GM21528 (cell line): ENCODE measurements around the gene ITPKB.

Experiments used
- ATAC-seq: cut with Tn5 transposase; IDR thresholded peaks from one replicate; pipeline ENCODE4 v1.9.1; 2021; ENCODE audit warnings: mild to moderate bottlenecking, moderate library complexity; ENCODE audit not compliant: unreplicated experiment, low FRiP score

ITPKB gene

GRCh38 chr1:226688056-226688748, 50.9 kb downstream of the ITPKB start:
- no peak for ATAC-seq

GRCh38 chr1:226687426-226687825, 51.7 kb downstream of the ITPKB start:
- no peak for ATAC-seq

- ATAC-seq, result no peak
These were observed 52.3 kb downstream of the ITPKB start for GRCh38 chr1:226686440-226687425.

- ATAC-seq, result no peak
These were observed 53.8 kb downstream of the ITPKB start for GRCh38 chr1:226685196-226685820.

GRCh38 chr1:226684026-226684425, 55.1 kb downstream of the ITPKB start:
- ATAC-seq, result no peak

GRCh38 chr1:226682871-226683814, 55.9 kb downstream of the ITPKB start:
- ATAC-seq, result no peak

- ATAC-seq, result no peak
These were observed 57.2 kb downstream of the ITPKB start for GRCh38 chr1:226681652-226682493.

- no peak for ATAC-seq
These were observed 58.4 kb downstream of the ITPKB start for GRCh38 chr1:226680653-226681052.

GRCh38 chr1:226679853-226680516, 59.1 kb downstream of the ITPKB start:
- peak; percentile 51 for ATAC-seq

- ATAC-seq, result no peak
These were observed 59.8 kb downstream of the ITPKB start for GRCh38 chr1:226679262-226679661.

- no peak for ATAC-seq
These were observed 60.4 kb downstream of the ITPKB start for GRCh38 chr1:226678701-226679100.

- no peak for ATAC-seq
These were observed 60.8 kb downstream of the ITPKB start for GRCh38 chr1:226678251-226678650.

GRCh38 chr1:226677027-226678020, 61.8 kb downstream of the ITPKB start:
- peak; percentile 33 for ATAC-seq

GRCh38 chr1:226676381-226676780, 62.7 kb downstream of the ITPKB start:
- no peak for ATAC-seq

- ATAC-seq, result no peak
These were observed 63.2 kb downstream of the ITPKB start for GRCh38 chr1:226675715-226676357.

- ATAC-seq, result peak; percentile 80
These were observed 64.0 kb downstream of the ITPKB start for GRCh38 chr1:226674892-226675714.
